ENCODE measurements around the gene SOX5. TPM values are rescaled to one million over a fixed set of nuclear protein-coding genes. Genes with fewer than 3 reads are reported as not detected.

The SOX5 gene
- total and polyA plus RNA-seq, 3 donors from 2014 or later, result 26.0 to 93.3 (median 29.2) TPM

DNA sequence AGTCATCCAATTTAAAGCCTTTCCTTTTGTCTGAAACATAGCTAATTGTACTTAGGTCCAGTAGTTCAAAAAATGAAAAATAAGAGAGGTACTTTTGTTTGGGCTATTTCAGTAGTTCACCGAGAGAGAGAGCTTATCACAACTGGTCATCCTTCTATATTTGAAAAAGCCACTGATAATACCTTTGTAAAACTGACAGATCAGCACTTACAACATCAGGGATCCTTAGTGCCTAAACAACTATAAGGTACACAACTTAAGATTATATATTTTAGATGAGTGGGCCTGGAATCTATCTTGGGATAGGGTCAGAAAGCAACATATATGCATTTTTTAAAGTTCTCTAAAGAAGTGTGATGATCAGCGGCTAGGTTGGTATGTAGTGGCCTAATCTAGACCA lies 97.9 kb downstream of the SOX5 start:
- H3K27me3 ChIP-seq, result no peaks in the 10 kb centered on the region
- intact Hi-C loops (cut with DNase I; ENCODE audit: low total_unique reads), result no loop called here
- no peak overlapping the region for H3K4me3 ChIP-seq
- H3K9me3 ChIP-seq, result no peaks in the 10 kb centered on the region
- no peaks in the 10 kb centered on the region for H3K4me1 ChIP-seq
- no peak for DNase-seq
- no peak for TF ChIP-seq POLR2A (IDR thresholded peaks at IDR 0.05)
- TF ChIP-seq, protein P1, sequence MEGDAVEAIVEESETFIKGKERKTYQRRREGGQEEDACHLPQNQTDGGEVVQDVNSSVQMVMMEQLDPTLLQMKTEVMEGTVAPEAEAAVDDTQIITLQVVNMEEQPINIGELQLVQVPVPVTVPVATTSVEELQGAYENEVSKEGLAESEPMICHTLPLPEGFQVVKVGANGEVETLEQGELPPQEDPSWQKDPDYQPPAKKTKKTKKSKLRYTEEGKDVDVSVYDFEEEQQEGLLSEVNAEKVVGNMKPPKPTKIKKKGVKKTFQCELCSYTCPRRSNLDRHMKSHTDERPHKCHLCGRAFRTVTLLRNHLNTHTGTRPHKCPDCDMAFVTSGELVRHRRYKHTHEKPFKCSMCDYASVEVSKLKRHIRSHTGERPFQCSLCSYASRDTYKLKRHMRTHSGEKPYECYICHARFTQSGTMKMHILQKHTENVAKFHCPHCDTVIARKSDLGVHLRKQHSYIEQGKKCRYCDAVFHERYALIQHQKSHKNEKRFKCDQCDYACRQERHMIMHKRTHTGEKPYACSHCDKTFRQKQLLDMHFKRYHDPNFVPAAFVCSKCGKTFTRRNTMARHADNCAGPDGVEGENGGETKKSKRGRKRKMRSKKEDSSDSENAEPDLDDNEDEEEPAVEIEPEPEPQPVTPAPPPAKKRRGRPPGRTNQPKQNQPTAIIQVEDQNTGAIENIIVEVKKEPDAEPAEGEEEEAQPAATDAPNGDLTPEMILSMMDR (IDR thresholded peaks at IDR 0.05), result no peak
- H3K36me3 ChIP-seq (ENCODE audit: low read depth, missing control alignments), result no peaks in the 10 kb centered on the region
- no peak overlapping the region for H3K27ac ChIP-seq
- 88 to 95% methylated on average over 2 of the region's 2 CpGs for WGBS, 2 donors

DNA sequence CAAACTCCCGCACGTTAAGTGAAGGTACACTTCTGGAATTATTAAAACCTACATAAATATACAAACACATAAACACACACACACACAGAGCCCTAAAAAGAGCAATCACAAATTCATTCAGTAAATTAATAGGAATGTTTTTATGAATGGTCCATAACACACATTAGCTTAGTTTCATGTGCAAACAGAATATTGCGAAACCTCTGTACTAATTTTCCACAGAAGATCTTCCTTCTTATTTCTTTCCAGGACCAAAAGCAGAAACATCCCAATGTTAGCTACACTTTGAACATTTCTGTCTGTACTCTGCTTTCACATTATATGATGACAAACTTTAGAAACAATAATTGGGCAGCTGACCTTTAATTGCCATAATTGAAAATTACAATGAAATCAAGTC lies 101.6 kb downstream of the SOX5 start:
- intact Hi-C loops (cut with DNase I; ENCODE audit: low total_unique reads), result no loop called here
- no peaks in the 10 kb centered on the region for H3K36me3 ChIP-seq (ENCODE audit: low read depth, missing control alignments)
- H3K27me3 ChIP-seq, result no peaks in the 10 kb centered on the region
- H3K27ac ChIP-seq, result no peak overlapping the region
- 86% methylated on average over 3 of the region's 3 CpGs for WGBS, 2 donors
- TF ChIP-seq POLR2A (IDR thresholded peaks at IDR 0.05), result no peak
- TF ChIP-seq, protein P1 (IDR thresholded peaks at IDR 0.05), result no peak
- no peaks in the 10 kb centered on the region for H3K9me3 ChIP-seq
- no peak overlapping the region for H3K4me3 ChIP-seq
- no peak for DNase-seq
- H3K4me1 ChIP-seq, result no peaks in the 10 kb centered on the region

DNA sequence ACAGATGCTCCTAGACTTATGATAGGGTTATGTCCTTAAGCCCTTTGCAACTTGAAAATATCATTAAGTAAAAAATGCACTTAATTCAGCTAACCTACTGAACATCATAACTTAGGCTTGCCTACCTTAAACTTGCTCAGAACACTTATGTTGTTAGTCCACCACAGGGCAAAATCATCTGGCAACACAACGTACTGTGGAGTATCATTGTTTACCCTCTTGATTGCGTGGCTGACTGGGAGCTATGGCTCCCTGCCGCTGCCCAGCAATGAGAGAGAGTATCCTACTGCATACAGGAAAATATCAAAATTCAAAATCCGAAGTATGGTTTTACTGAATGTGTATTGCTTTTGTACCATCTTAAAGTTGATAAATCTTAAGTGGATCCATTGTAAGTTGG lies 105.5 kb downstream of the SOX5 start:
- H3K4me3 ChIP-seq, result no peak overlapping the region
- no peak overlapping the region for H3K27ac ChIP-seq
- H3K9me3 ChIP-seq, result no peaks in the 10 kb centered on the region
- intact Hi-C loops (cut with DNase I; ENCODE audit: low total_unique reads), result no loop called here
- 96 to 100% methylated on average over 4 of the region's 4 CpGs for WGBS, 2 donors
- H3K4me1 ChIP-seq, result no peaks in the 10 kb centered on the region
- H3K36me3 ChIP-seq (ENCODE audit: low read depth, missing control alignments), result no peaks in the 10 kb centered on the region
- no peaks in the 10 kb centered on the region for H3K27me3 ChIP-seq
- TF ChIP-seq, protein P1 (IDR thresholded peaks at IDR 0.05), result no peak
- no peak for TF ChIP-seq POLR2A (IDR thresholded peaks at IDR 0.05)
- DNase-seq, result no peak

DNA sequence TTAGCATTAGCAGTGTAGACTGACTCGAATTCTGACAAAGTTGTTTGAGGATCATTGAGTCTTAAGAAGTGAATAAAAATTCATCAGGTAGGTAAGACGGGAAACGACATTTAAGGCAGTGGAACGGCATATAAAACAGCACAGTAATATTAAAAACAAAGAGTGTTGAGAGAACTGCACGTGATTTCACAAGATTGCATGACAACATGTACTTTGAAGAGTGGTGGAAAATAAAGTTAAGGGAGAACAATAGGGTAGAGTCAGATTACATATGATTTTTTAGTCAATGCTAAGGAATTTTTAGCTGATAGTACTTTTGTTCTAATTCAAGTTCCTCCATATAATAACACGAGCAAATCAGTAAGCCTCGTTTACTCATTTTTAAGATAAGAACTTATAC lies 115.4 kb downstream of the SOX5 start:
- intact Hi-C loops (cut with DNase I; ENCODE audit: low total_unique reads), result no loop called here
- Histone ChIP-seq H3K9me3 (no peaks in the 10 kb centered on the region), H3K27ac (no peak overlapping the region), H3K4me1 (no peaks in the 10 kb centered on the region), H3K4me3 (no peak overlapping the region), H3K27me3 (no peaks in the 10 kb centered on the region), H3K36me3 (ENCODE audit: low read depth, missing control alignments) (no peaks in the 10 kb centered on the region)
- TF ChIP-seq, protein P1 (IDR thresholded peaks at IDR 0.05), result no peak
- no peak for TF ChIP-seq POLR2A (IDR thresholded peaks at IDR 0.05)
- DNase-seq, result no peak
- 79 to 84% methylated on average over 7 of the region's 7 CpGs for WGBS, 2 donors

DNA sequence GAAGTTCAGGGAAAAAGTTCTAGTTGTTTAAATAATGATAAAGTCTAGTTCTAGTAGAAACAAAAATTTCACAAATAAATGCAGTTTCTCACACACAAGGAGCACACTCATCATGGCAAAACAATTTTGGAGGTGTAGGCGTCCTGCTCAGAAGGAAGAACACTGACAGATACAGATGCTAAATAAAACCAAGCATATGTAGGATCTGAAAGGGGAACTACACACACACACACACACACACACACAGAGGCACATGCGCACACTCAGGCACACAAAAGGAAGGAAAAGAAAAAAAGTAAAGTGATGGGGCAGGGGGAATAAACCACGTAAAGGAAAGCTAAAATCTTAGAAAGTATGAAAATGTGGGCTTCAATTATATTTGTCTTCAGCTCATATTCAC lies 117.7 kb downstream of the SOX5 start:
- TF ChIP-seq POLR2A (IDR thresholded peaks at IDR 0.05), result no peak
- TF ChIP-seq, protein P1 (IDR thresholded peaks at IDR 0.05), result no peak
- H3K4me3 ChIP-seq, result no peak overlapping the region
- no peak overlapping the region for H3K27ac ChIP-seq
- H3K4me1 ChIP-seq, result no peaks in the 10 kb centered on the region
- intact Hi-C loops (cut with DNase I; ENCODE audit: low total_unique reads), result no loop called here
- no peak for DNase-seq
- no peaks in the 10 kb centered on the region for H3K27me3 ChIP-seq
- no peaks in the 10 kb centered on the region for H3K36me3 ChIP-seq (ENCODE audit: low read depth, missing control alignments)
- WGBS, 2 donors, result 84 to 98% methylated on average over 3 of the region's 3 CpGs
- no peaks in the 10 kb centered on the region for H3K9me3 ChIP-seq
